Spleen (tissue), 11 donors: ENCODE results near the gene PRIMA1. TPM values are rescaled to one million over a fixed set of nuclear protein-coding genes. Genes with fewer than 3 reads are reported as not detected.

Source experiments
- DNase-seq: peaks from one replicate; pipeline ENCODE4 v3.0.0-alpha.2; 2020
- H3K27ac ChIP-seq, 8 donors: fragments of 200-600 bp; sonication (generic) in 7 of 8; 1 replicate in 4 of 8; 2 replicates in 4 of 8; pipeline versions ENCODE4 v1.5.0 to v1.8.0; 2016 to 2021; ENCODE audit warnings: inconsistent platforms in 4 of 8, mild to moderate bottlenecking in 4 of 8, moderate library complexity in 1 of 8
- H3K27me3 ChIP-seq, 7 donors: fragments of 200-600 bp; sonication (generic) in 6 of 7; replicated peaks in 1 of 7; 1 replicate in 4 of 7; 2 replicates in 3 of 7; pipeline versions ENCODE4 v1.5.0 to v1.8.0; 2016 to 2021; ENCODE audit warnings: inconsistent platforms in 3 of 7, mild to moderate bottlenecking in 1 of 7
- H3K36me3 ChIP-seq, 6 donors: fragments of 200-600 bp; sonication (generic) in 5 of 6; 1 replicate in 4 of 6; 2 replicates in 2 of 6; pipeline versions ENCODE4 v1.5.0 to v1.8.0; 2016 to 2021; ENCODE audit warnings: inconsistent platforms in 2 of 6
- H3K4me1 ChIP-seq, 6 donors: fragments of 200-600 bp; sonication (generic) in 5 of 6; 1 replicate in 3 of 6; 2 replicates in 3 of 6; pipeline versions ENCODE4 v1.5.0 to v1.8.0; 2016 to 2021; ENCODE audit warnings: inconsistent platforms in 3 of 6
- H3K4me3 ChIP-seq, 8 donors: fragments of 200-600 bp; sonication (generic) in 7 of 8; 1 replicate in 4 of 8; 2 replicates in 4 of 8; pipeline versions ENCODE4 v1.5.0 to v1.8.0; 2016 to 2021; ENCODE audit warnings: inconsistent platforms in 4 of 8, mild to moderate bottlenecking in 4 of 8, moderate library complexity in 2 of 8
- H3K9me3 ChIP-seq, 8 donors: fragments of 200-600 bp; sonication (generic) in 7 of 8; 1 replicate in 4 of 8; 2 replicates in 4 of 8; pipeline versions ENCODE4 v1.5.0 to v1.8.0; 2016 to 2021; ENCODE audit warnings: inconsistent platforms in 4 of 8
- POLR2A ChIP-seq, 3 donors: fragments of 450-650 bp; IDR thresholded peaks; one replicate each; pipeline ENCODE4 v1.5.1; 2017; ENCODE audit warnings: antibody characterized with exemption in 3 of 3, mild to moderate bottlenecking in 1 of 3
- POLR2AphosphoS5 ChIP-seq, 3 donors: sonication (generic); formaldehyde crosslinking; IDR thresholded peaks; one replicate each; pipeline ENCODE4 v1.5.1; 2017; ENCODE audit warnings: antibody characterized with exemption in 3 of 3
- WGBS, 5 donors: extraction: QIAGEN DNeasy Blood & Tissue Kit in 3 of 5; methylation state at CpG; one replicate each; pipeline versions ENCODE4 v1.1.5 to v1.1.7; 2013 to 2018; 5-methylcytosine and 5-hydroxymethylcytosine counted together
- intact Hi-C: fragments of 100-400 bp; cut with DNase I; formaldehyde crosslinking; loops from one replicate; pipeline ENCODE4 v1.15.0; 2023; ENCODE audit warnings: low total_unique reads
- polyA plus RNA-seq, 3 donors: library from polyadenylated mRNA; stranded (reverse); fragments of 200-250 nt; gene quantifications; one replicate each; pipeline ENCODE4 v1.2.1, GENCODE V29; 2013
- total RNA-seq, 7 donors: library from RNA; depleted of rRNA in 3 of 7; stranded (reverse); fragments of >200 nt in 3 of 7; fragmentation: NEBNext Ultra II Directional in 4 of 7; extraction: Animal tissue kit (Norgen Biotek cat#: 25700) in 4 of 7; gene quantifications; one replicate each; pipeline versions ENCODE4 v1.1.0 to v1.2.1, GENCODE V29; 2016 to 2021
- TF ChIP-seq, protein P1 (sequence below), 11 experiments: fragments of 200-600 bp in 7 of 11; fragments of 450-650 bp in 4 of 11; sonication (generic) in 4 of 11; IDR thresholded peaks in 8 of 11; conservative IDR thresholded peaks in 3 of 11; 1 replicate in 7 of 11; 2 replicates in 4 of 11; pipeline versions ENCODE4 v1.4.0 to v1.8.0; 2016 to 2021; ENCODE audit warnings: antibody characterized with exemption in 11 of 11, inconsistent platforms in 4 of 11, mild to moderate bottlenecking in 1 of 11
- donor health status: healthy with polysubstance abuse.
- donor health status: DM: no; HTN: no; CAD: no; lungs with moderate emphysema.
- donor health status: DM: no; HTN: no; CAD: no.
- donor health status: Bipolar disorder and iron deficiency.
- donor health status: healthy.
- donor health status: DM: no; HTN: no; CAD: no.
- donor health status: DM: yes; HTN: yes; CAD: no.

The PRIMA1 gene
- total and polyA plus RNA-seq, 10 donors = 0.09 to 2.0 (median 0.23) TPM; not detected in 4

DNA sequence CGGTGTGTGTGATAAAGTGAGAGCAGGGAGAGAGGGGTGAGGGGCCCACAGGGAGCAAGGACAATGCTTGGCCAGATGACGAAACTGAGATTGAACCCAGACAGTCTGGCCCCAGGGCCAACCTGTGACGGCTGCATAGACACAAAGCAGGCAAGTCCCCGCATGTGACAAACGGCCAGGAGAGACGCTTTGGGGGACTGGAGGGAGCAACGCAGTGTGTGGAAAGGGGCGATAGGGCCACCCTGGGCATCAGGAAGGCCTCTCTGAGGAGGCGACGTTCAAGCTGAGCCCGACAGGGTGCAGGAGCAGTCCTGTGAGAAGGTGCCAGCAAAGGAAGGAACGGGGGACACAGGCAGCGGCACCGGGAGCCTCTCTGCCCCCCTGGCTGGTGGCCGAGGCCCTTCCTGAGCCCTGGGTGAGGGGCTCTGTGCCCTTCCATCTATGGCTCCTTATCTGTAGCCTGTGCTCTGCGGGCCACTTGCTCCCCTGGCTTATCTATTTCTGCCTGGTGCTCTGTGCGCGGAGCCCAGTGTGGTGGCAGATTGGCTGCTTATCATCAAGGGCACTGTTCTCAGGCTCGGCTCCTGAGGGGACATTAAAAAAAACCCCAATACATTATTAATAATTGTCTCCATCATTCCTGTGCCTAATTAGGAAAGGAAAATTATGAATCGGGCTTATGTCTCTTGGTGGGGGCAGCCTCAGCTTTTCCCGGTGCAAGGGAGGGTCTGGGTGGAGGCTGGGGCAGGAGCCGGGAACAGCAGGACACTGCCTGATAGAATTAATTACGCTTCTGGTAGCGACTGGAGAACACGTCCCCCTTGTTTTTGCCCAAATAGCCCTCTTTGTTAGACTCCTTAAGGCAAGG lies 39.8 kb downstream of the PRIMA1 start:
- Histone ChIP-seq H3K27ac (no peak overlapping the region), H3K36me3 (no peaks in the 10 kb centered on the region), H3K27me3 (peaks cover 0 to 41% (median 0%) of the 10 kb centered on the region in 7 donors), H3K4me1 (no peaks in the 10 kb centered on the region), H3K4me3 (no peak overlapping the region), H3K9me3 (no peaks in the 10 kb centered on the region)
- TF ChIP-seq POLR2A (IDR thresholded peaks at IDR 0.05) = no peak
- no peak for TF ChIP-seq POLR2AphosphoS5 (IDR thresholded peaks at IDR 0.05)
- TF ChIP-seq, protein P1, sequence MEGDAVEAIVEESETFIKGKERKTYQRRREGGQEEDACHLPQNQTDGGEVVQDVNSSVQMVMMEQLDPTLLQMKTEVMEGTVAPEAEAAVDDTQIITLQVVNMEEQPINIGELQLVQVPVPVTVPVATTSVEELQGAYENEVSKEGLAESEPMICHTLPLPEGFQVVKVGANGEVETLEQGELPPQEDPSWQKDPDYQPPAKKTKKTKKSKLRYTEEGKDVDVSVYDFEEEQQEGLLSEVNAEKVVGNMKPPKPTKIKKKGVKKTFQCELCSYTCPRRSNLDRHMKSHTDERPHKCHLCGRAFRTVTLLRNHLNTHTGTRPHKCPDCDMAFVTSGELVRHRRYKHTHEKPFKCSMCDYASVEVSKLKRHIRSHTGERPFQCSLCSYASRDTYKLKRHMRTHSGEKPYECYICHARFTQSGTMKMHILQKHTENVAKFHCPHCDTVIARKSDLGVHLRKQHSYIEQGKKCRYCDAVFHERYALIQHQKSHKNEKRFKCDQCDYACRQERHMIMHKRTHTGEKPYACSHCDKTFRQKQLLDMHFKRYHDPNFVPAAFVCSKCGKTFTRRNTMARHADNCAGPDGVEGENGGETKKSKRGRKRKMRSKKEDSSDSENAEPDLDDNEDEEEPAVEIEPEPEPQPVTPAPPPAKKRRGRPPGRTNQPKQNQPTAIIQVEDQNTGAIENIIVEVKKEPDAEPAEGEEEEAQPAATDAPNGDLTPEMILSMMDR (IDR thresholded peaks at IDR 0.05 in 8 of 11, conservative IDR thresholded peaks at IDR 0.05 in 3 of 11) = no peak
- WGBS, 5 donors = 76 to 87% (median 79%) methylated on average over 23 to 25 of the region's 25 CpGs
- intact Hi-C loops = no loop called here
- no peak for DNase-seq

DNA sequence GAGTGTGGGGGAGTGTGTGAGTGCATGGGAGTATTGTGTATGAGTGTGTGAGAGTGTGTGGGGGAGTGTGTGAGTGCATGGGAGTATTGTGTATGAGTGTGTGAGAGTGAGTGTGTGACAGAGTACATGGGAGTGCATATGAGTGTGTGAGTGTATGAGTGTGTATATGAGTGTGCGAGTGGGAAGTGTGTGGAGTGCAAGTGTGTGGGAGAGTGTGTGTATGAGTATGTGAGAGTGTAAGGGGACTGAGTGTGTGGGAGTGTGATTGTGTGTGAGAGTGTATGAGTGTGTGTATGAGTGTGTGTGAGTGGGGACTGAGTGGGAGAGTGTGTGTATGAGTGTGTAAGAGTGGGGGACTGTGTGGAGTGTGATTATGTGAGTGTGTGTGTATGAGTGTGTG lies 40.7 kb downstream of the PRIMA1 start:
- Histone ChIP-seq H3K36me3 (no peaks in the 10 kb centered on the region), H3K27ac (no peak overlapping the region), H3K4me3 (no peak overlapping the region), H3K9me3 (no peaks in the 10 kb centered on the region), H3K27me3 (peaks cover 0 to 37% (median 0%) of the 10 kb centered on the region in 7 donors), H3K4me1 (no peaks in the 10 kb centered on the region)
- 89 to 95% (median 93%) methylated on average over 1 of the region's 1 CpG for WGBS, 5 donors
- intact Hi-C loops = no loop called here
- no peak for DNase-seq
- TF ChIP-seq POLR2AphosphoS5 (IDR thresholded peaks at IDR 0.05) (no peak), POLR2A (IDR thresholded peaks at IDR 0.05) (no peak)
- TF ChIP-seq, protein P1 (IDR thresholded peaks at IDR 0.05 in 8 of 11, conservative IDR thresholded peaks at IDR 0.05 in 3 of 11) = no peak

DNA sequence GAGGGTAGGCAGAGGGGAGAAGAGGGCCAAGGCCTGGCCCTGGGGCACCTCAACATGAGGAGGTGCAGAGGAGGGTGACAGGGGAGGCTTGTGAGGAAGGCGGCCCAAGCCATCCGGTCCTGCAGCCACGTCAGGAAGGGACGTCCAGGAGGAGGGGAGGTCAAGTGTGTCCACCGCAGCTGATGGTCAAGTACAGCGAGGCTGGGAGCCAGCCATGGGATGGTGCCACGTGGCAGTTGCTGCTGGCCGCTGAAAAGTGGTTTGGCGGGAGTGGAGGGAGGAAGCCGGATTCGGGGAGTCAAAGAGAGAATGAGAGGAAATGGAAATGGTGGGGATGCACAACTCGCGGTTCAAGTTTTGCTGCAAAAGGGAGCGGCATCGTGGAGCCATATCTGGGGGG lies 41.2 kb downstream of the PRIMA1 start:
- Histone ChIP-seq H3K36me3 (no peaks in the 10 kb centered on the region), H3K4me1 (no peaks in the 10 kb centered on the region), H3K27me3 (peaks cover 0 to 34% (median 0%) of the 10 kb centered on the region in 7 donors), H3K27ac (no peak overlapping the region), H3K9me3 (no peaks in the 10 kb centered on the region), H3K4me3 (no peak overlapping the region)
- TF ChIP-seq POLR2A (IDR thresholded peaks at IDR 0.05) = no peak
- TF ChIP-seq, protein P1 (IDR thresholded peaks at IDR 0.05 in 8 of 11, conservative IDR thresholded peaks at IDR 0.05 in 3 of 11) = no peak
- no peak for DNase-seq
- 63 to 77% (median 68%) methylated on average over 15 of the region's 15 CpGs for WGBS, 5 donors
- intact Hi-C loops = no loop called here

DNA sequence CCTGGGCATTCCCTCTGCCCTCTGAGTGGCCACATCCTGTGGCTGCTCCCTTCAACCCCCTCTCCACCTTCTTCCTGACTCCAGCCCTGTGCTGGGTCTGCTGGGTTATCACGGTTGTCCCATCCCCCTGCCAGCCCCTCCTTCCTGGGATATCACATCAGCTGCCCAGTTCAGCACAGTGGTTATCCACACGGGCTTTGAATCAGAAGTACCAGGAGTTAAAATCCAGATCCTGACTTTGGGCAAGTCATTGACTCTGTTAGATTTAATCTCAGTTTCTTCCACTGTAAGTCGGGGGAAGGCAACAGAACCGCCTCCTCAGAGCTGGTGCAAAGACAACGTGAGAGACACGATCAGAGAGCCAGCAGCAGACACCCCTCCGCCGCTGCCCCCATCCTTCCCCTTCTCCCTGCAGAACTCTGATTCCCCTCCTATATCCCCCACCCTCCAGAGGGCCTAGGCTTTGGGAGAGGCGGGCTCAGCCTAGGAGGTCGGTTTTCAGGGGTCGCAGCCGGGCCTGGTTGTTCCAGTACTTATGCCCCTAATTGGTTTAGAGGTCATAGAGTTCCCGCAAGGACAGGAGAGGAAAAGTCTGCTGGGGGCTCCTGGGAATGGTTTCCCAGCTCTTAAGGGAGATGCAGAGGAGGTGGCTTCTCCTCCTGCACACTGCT lies 42.5 kb downstream of the PRIMA1 start:
- Histone ChIP-seq H3K4me1 (no peaks in the 10 kb centered on the region), H3K27me3 (peaks cover 0 to 34% (median 0%) of the 10 kb centered on the region in 7 donors), H3K4me3 (no peak overlapping the region), H3K36me3 (no peaks in the 10 kb centered on the region), H3K9me3 (no peaks in the 10 kb centered on the region), H3K27ac (no peak overlapping the region)
- intact Hi-C loops = no loop called here
- DNase-seq = no peak
- 73 to 79% (median 75%) methylated on average over 13 of the region's 13 CpGs for WGBS, 5 donors
- no peak for TF ChIP-seq POLR2AphosphoS5 (IDR thresholded peaks at IDR 0.05)
